GM23338 (cell line): ENCODE results near the gene IQCE. TPM values are rescaled to one million over a fixed set of nuclear protein-coding genes. Genes with fewer than 3 reads are reported as not detected.

ENCODE experiments used
- ATAC-seq: fragments of 200-7000 bp; cut with Tn5 transposase; 3 replicates; pipeline ENCODE4 v1.9.1; 2020
- DNase-seq: peaks from one replicate; pipeline ENCODE4 v3.0.0-alpha.2; 2015; ENCODE audit warnings: low spot score
- H2AFZ ChIP-seq: fragments of 200-600 bp; sonication (generic); 2 replicates; pipeline ENCODE4 v1.8.0; 2016; ENCODE audit warnings: antibody characterized with exemption, mild to moderate bottlenecking, moderate library complexity
- H3F3A ChIP-seq: fragments of 200-600 bp; sonication (generic); replicated peaks from 2 replicates; pipeline ENCODE4 v1.8.0; 2017; ENCODE audit warnings: antibody characterized with exemption, mixed run types, low read depth
- H3K27ac ChIP-seq: fragments of 200-600 bp; sonication (generic); 2 replicates; pipeline ENCODE4 v1.6.1; 2016; ENCODE audit warnings: low read depth
- H3K27me3 ChIP-seq: fragments of 200-600 bp; sonication (generic); 2 replicates; pipeline ENCODE4 v1.8.0; 2016; ENCODE audit warnings: mild to moderate bottlenecking, mixed run types, moderate library complexity; ENCODE audit not compliant: insufficient read depth
- H3K36me3 ChIP-seq: fragments of 200-600 bp; sonication (generic); 2 replicates; pipeline ENCODE4 v1.8.0; 2016; ENCODE audit warnings: mild to moderate bottlenecking; ENCODE audit not compliant: insufficient read depth
- H3K4me1 ChIP-seq: fragments of 200-600 bp; sonication (generic); 2 replicates; pipeline ENCODE4 v1.8.0; 2016; ENCODE audit warnings: mild to moderate bottlenecking, moderate library complexity; ENCODE audit not compliant: insufficient read depth
- H3K4me2 ChIP-seq: fragments of 200-600 bp; sonication (generic); 2 replicates; pipeline ENCODE4 v1.7.1; 2017; ENCODE audit warnings: mixed run types
- H3K4me3 ChIP-seq: fragments of 200-600 bp; sonication (generic); 2 replicates; pipeline ENCODE4 v1.6.1; 2016; ENCODE audit warnings: mixed run types
- H3K79me2 ChIP-seq: fragments of 200-600 bp; sonication (generic); replicated peaks from 2 replicates; pipeline ENCODE4 v1.8.0; 2017; ENCODE audit warnings: mild to moderate bottlenecking; ENCODE audit not compliant: insufficient read depth
- H3K9me2 ChIP-seq: fragments of 200-600 bp; sonication (generic); 2 replicates; pipeline ENCODE4 v1.8.0; 2017; ENCODE audit not compliant: insufficient read depth
- H4K20me1 ChIP-seq: fragments of 200-600 bp; sonication (generic); replicated peaks from 2 replicates; pipeline ENCODE4 v1.8.0; 2017; ENCODE audit warnings: mild to moderate bottlenecking; ENCODE audit not compliant: insufficient read depth
- H3K27ac Mint-ChIP-seq: 2 replicates; pipeline ENCODE4 v1.8.0; 2020; ENCODE audit warnings: inconsistent platforms, mild to moderate bottlenecking, moderate library complexity, mixed read lengths
- H3K27me3 Mint-ChIP-seq: 3 replicates; pipeline ENCODE4 v1.8.0; 2022; ENCODE audit warnings: low read depth, mild to moderate bottlenecking, moderate library complexity, mixed read lengths, inconsistent platforms; ENCODE audit not compliant: insufficient read depth, poor library complexity
- H3K36me3 Mint-ChIP-seq: 3 replicates; pipeline ENCODE4 v1.8.0; 2021; ENCODE audit warnings: low read depth, mild to moderate bottlenecking, inconsistent platforms, moderate library complexity, mixed read lengths
- H3K4me1 Mint-ChIP-seq: 3 replicates; pipeline ENCODE4 v1.8.0; 2020; ENCODE audit warnings: mild to moderate bottlenecking, inconsistent platforms, mixed read lengths
- H3K4me3 Mint-ChIP-seq: 3 replicates; pipeline ENCODE4 v1.8.0; 2021; ENCODE audit warnings: moderate library complexity, mild to moderate bottlenecking, inconsistent platforms, mixed read lengths
- H3K9me3 Mint-ChIP-seq: 3 replicates; pipeline ENCODE4 v1.8.0; 2020; ENCODE audit warnings: moderate library complexity, mild to moderate bottlenecking, inconsistent platforms, mixed read lengths
- CREB1 ChIP-seq: fragments of 250-450 bp; sonication (Bioruptor Pico); IDR thresholded peaks from 2 replicates; pipeline ENCODE4 v1.5.0; 2020; ENCODE audit warnings: low read depth, mild to moderate bottlenecking, moderate library complexity
- NANOG ChIP-seq: IDR thresholded peaks from 2 replicates; pipeline ENCODE4 v1.6.1; 2016; ENCODE audit warnings: antibody characterized with exemption, borderline replicate concordance
- REST ChIP-seq: IDR thresholded peaks from one replicate; pipeline ENCODE4 v1.6.1; 2018; ENCODE audit warnings: antibody characterized with exemption; ENCODE audit not compliant: unreplicated experiment
- polyA plus RNA-seq: library from polyadenylated mRNA; unstranded; fragments of >200 nt; fragmentation: Nextera tagmentation; extraction: Ambion mirVana; gene quantifications from 2 replicates; pipeline ENCODE4 v1.2.1, GENCODE V29; 2016
- total RNA-seq: library from RNA; depleted of rRNA; stranded (reverse); fragments of >200 nt; shearing (Covaris generic); gene quantifications from 2 replicates; pipeline ENCODE4 v1.2.3, GENCODE V29; 2014
- TF ChIP-seq, protein P1 (sequence below), 2 experiments: fragments of 200-600 bp in 1 of 2; sonication (generic) in 1 of 2; conservative IDR thresholded peaks; 2 replicates each; pipeline versions ENCODE4 v1.5.1 to v1.6.1; 2016 to 2017; ENCODE audit warnings: antibody characterized with exemption in 2 of 2, low read depth in 2 of 2, mild to moderate bottlenecking in 2 of 2, moderate library complexity in 1 of 2

Gene IQCE
- total and polyA plus RNA-seq, 2 experiments from 2014 or later, result 5.0 to 7.7 TPM

- TF ChIP-seq REST, result no peak
These were observed 26.7 kb downstream of the IQCE start (continued) for GRCh38 chr7:2585446-2585845.

DNA sequence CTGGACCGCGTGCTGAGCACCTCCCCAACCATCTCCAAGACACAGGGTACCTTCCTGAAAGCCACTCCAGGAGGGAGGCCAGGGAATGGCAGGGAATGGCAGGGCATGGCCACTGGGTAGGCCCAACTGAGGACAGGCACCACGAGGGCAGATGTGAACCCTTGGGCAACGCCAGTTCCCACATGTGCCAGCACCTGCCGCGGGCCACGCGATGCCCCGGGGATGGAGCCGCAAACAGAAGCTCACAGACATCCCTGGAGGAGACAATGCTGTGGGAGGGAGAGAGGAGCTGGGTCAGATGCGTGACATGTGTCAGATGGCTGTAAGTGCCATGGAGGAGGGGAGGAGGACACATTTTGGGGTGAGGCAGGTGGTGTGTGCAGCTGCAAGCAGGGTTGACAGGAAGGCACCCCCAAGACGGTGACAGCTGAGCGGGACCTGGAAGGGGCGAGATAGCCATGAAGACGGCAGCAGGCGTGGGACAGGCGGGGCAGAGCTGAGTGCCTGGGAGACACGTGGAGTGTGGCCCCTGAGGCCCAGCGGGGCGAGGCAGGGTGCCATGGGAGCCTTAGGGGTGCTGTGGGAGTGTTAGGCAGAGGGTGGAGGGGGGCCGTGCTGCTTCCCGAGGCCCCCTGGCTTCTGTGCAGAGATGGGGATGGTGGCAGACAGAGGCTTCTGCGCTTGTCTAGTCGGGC lies 27.7 kb downstream of the IQCE start:
- ATAC-seq (no peak), DNase-seq (no peak)
- Mint-ChIP-seq H3K36me3 (no peaks in the 10 kb centered on the region), H3K9me3 (no peaks in the 10 kb centered on the region), H3K27me3 (peaks cover 8% of the 10 kb centered on the region), H3K27ac (no peak overlapping the region), H3K4me1 (peaks cover 17% of the 10 kb centered on the region), H3K4me3 (no peak overlapping the region)
- Histone ChIP-seq H3K36me3 (no peaks in the 10 kb centered on the region), H3K9me2 (no peaks in the 10 kb centered on the region), H3K79me2 (no peaks in the 10 kb centered on the region), H4K20me1 (no peaks in the 10 kb centered on the region), H3K27me3 (no peaks in the 10 kb centered on the region), H2AFZ (no peak overlapping the region), H3F3A (no peaks in the 10 kb centered on the region), H3K27ac (no peak overlapping the region), H3K4me1 (no peaks in the 10 kb centered on the region), H3K4me2 (no peak overlapping the region), H3K4me3 (no peak overlapping the region)
- TF ChIP-seq NANOG, result no peak

DNA sequence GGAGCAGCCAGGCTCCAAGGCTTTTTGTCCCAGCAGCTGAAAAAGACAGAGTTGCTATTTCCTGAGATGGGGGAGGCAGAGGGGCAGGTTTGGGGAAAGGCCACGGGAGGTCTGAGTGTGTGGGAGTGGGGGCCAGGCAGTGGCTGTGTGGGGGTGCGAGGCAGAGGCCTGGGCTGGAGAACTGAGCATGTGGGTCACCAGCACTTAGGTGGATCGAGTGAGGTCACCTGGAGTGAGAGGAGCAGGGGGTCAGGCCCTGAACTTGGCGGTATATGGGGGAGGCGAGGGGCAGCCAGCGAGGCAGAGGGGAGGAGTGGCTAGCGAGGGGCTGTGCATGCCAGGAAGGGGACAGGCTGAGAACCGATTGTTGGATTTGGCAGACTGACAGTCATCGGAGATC lies 28.4 kb downstream of the IQCE start:
- H3K79me2 ChIP-seq, result no peaks in the 10 kb centered on the region
- no peaks in the 10 kb centered on the region for H4K20me1 ChIP-seq
- no peak for ATAC-seq
- TF ChIP-seq CREB1 (CRISPR knock-in tag), result no peak
- TF ChIP-seq, protein P1, sequence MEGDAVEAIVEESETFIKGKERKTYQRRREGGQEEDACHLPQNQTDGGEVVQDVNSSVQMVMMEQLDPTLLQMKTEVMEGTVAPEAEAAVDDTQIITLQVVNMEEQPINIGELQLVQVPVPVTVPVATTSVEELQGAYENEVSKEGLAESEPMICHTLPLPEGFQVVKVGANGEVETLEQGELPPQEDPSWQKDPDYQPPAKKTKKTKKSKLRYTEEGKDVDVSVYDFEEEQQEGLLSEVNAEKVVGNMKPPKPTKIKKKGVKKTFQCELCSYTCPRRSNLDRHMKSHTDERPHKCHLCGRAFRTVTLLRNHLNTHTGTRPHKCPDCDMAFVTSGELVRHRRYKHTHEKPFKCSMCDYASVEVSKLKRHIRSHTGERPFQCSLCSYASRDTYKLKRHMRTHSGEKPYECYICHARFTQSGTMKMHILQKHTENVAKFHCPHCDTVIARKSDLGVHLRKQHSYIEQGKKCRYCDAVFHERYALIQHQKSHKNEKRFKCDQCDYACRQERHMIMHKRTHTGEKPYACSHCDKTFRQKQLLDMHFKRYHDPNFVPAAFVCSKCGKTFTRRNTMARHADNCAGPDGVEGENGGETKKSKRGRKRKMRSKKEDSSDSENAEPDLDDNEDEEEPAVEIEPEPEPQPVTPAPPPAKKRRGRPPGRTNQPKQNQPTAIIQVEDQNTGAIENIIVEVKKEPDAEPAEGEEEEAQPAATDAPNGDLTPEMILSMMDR (conservative IDR thresholded peaks at IDR 0.05; ENCODE audit: low read depth in 2 of 2), result no peak
- no peaks in the 10 kb centered on the region for H3K9me2 ChIP-seq
- no peaks in the 10 kb centered on the region for H3F3A ChIP-seq
- no peaks in the 10 kb centered on the region for H3K4me1 ChIP-seq
- no peak overlapping the region for H3K4me3 Mint-ChIP-seq
- no peak overlapping the region for H2AFZ ChIP-seq
- H3K27me3 ChIP-seq, result no peaks in the 10 kb centered on the region
- no peak overlapping the region for H3K4me2 ChIP-seq
- H3K4me1 Mint-ChIP-seq, result peaks cover 17% of the 10 kb centered on the region
- H3K27ac ChIP-seq, result no peak overlapping the region
- no peak overlapping the region for H3K27ac Mint-ChIP-seq
- DNase-seq, result no peak
- H3K27me3 Mint-ChIP-seq, result peaks cover 8% of the 10 kb centered on the region
- no peaks in the 10 kb centered on the region for H3K9me3 Mint-ChIP-seq
- no peak overlapping the region for H3K4me3 ChIP-seq
- H3K36me3 Mint-ChIP-seq, result no peaks in the 10 kb centered on the region
- no peaks in the 10 kb centered on the region for H3K36me3 ChIP-seq
